HG03442 (cell line): Measurements from ENCODE around the gene RNF181.
"Not testable (repeated sequence)": the region's sequence is repeated elsewhere in the genome, so short reads cannot be mapped to it uniquely, and the experiment has no call there.

Experiments
- ATAC-seq: cut with Tn5 transposase; IDR thresholded peaks from one replicate; pipeline ENCODE4 v1.9.1; 2021; ENCODE audit warnings: mild to moderate bottlenecking, moderate library complexity; ENCODE audit not compliant: unreplicated experiment

RNF181 gene

DNA sequence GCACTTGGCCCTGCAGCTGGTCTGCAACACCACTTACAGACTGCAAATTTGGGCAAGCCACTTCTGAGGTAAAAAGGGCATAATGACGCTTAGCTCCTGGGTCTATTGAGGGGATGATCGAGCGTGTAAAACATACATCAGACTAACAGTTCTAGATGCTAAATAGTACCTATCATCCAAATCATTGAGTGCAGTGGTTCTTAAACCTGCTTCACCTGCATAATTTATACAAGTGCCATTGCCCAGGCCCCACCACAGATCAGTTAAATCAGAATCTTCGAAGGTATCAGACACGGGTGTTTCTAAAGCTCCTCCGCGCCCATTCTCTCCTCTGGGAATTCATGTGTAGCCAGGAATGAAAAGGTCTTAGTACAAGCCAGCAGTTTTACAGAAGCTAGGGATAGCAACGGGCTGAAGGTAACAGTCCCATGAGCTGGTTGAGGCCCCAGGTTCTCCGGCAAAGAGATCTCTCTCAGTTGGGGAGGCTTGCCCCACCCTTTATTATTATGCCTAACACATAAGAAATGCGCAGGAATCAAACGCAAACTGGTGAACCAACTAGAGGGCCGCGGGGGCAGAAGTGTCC, 737 bp upstream of the RNF181 start:
- ATAC-seq, result no peak

DNA sequence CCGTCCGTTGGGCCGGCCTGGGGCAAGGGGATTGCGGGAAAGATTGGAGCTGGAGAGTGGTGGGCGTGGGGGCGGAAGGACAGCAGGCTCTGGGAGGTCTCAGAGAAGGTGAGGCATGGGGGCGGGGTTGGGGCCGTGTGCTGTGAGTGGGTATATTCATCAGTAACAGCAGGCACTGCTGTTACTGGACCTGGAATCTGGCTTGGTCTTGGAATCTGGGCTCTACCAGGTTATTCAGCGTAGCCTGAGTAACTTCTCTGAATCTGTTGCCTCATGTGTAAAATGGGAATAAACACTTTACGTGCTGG, 435 bp downstream of the RNF181 start:
- no peak for ATAC-seq

DNA sequence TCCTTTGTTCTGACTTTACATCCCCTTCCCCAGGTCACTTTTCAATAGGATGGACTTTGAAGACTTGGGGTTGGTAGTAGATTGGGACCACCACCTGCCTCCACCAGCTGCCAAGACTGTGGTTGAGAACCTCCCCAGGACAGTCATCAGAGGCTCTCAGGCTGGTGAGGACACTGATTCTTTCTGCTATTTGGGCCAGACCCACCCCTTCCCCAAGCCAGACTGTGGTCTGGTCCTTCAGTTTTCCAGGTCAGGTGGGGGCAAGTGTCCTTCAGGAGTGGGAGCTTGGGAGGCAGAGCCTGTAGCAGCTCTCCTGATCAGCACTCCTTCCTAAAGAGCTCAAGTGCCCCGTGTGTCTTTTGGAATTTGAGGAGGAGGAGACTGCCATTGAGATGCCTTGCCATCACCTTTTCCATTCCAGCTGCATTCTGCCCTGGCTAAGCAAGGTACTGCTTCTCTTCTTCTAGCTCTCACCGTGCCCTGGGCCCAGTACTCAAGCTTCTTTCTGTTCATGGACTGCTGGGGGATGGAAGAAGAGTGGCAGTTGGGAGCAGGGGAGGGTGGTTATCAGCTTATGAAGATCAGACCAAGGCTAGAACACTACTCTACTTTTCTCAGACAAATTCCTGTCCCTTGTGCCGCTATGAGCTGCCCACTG, 1.1 kb downstream of the RNF181 start:
- no peak for ATAC-seq

DNA sequence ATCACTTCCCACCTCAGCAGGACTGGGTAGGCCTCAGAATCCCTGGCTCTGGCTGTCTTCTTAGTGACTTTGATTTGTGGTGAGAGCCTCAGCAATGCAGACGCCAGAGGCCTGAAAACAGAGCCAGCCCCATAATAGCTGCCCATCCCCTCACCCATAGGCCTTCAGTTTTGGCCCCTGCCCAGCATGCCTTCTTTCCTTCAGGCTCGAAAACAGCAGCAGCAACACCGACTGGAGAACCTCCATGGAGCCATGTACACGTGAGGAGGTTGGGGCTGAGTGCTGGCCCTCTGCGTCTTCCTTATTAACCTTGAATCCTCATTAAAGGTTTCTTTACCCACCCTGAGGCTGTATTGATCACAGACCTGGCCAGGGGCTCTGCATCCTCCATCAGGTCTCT, 1.7 kb downstream of the RNF181 start:
- ATAC-seq, result no peak

DNA sequence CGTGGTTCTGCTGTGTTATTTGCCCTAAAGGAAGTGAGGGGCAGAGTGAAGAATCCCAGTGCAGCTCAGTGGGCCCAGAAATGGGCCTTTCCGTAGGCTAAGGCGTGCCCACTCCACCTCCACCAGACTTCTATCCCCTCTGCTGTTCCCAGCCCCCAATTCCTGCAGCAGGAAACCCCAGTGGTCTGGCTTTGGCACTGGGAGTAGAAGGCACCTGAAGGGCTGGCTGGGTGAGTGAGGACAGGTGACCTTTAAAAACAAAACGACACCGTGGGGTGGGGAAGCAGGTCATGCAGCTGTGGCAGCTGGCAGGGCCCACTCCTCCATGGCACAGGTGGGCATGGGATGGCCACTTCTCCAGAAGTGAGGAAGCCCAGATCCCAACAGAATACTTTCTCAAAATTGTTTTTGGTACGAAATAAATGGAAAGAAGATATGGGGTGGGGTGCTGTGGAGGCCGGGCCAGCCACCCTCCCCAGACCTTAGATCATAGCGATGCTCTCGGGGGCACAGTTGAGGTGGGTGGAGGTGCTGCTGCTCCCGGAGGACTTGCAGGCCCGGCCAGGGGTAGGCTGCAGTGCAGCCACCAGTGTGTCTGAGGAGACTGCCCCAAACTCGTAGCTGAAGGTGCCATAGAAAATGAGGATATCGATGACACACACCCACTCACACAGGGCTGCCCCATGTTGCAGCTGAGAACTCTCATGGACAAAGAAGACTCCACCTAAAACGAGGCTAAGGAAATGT, 3.2 kb downstream of the RNF181 start:
- ATAC-seq, result no peak

DNA sequence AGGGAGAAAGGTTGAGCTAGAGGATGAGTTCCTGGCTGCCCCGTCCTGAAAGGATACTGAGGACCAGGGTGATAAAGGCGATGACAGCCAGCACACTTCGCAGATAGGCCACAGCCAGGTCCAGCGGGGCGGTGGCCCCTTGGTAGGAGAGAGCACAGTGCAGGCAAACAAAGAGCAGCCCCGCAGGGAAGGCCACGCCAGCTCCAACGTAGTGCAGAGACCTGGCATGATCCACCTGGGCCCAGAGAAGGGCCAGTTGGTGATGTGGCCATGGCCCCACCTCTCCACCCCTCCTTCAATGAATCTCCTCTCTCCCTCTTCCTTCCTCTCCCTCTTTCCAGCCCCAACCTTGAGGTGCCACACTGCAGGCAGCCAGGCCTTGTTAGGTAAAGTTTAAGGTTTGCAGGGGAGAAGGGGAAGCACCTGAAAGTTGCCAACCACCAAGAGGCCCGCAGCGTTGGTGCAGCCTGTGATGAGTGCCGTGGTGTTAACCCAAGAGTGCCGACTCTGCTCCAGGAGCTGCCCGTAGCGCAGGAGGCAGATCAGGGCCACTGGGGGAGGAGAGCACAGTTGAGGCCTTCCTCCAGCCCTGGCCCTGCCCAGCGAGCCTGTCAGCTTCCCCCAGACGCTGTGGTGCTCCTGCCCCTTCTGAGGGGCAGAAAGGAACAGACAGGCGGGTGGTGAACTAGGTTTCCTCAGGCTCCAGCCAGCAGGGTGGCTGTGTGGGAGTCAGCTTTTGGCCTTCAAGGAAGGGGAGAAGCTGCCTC, 4.1 kb downstream of the RNF181 start:
- no peak for ATAC-seq

DNA sequence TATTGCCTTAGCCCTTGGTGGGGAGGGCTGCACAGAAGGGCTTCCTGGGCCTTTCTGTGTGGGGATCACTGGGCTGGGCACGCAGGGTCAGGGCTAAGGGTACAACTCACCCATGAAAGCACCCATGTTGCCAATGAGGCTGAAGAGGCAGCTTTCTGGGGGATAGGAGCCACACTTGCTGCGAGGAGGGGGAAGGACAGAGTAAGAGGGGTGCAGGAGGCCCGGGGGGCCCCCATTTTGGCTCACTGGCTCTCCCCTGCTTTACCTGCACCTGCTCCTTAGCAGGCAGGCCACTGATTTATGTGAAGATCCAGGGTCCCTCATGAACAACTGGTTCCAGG, 4.7 kb downstream of the RNF181 start:
- ATAC-seq, result no peak

DNA sequence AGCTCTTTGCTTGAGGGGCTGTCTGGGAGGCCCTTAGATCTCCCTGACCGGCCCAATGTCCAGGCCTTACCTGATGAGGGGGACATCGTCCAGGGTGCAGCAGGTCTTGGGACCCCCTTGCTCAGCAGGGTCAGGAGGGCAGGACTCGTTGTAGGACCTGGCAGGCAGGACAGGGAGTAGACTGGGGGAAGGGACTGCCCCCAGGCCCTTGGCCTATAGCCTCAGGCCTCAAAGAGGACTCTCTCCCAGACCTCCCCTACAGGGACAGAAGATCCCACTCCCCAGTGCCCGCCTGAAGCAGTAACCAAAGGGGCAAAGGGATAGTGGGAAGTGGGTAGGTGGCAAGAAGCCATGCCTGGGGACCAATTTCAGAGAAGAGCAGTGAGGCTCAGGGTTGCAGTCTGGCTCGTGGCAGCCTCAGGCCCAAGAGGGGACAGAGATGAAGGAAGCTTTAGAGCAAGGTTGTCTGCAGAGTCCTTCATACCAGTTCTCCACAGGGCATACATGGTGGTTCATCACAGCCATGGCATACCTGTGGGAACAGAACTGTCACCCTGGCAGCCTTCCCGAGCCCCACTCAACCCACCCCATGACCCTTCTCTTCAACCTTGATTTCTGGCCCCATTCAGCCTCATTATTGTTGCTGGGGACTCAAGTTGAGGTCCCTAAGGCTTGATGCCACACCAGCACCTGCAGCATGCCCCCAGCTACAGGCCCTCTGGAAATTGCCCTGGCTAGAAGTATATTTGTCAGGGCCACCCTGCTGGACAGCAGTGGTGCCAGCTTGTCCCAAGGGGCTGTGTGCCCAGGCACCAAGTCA, 5.6 kb downstream of the RNF181 start:
- no peak for ATAC-seq

DNA sequence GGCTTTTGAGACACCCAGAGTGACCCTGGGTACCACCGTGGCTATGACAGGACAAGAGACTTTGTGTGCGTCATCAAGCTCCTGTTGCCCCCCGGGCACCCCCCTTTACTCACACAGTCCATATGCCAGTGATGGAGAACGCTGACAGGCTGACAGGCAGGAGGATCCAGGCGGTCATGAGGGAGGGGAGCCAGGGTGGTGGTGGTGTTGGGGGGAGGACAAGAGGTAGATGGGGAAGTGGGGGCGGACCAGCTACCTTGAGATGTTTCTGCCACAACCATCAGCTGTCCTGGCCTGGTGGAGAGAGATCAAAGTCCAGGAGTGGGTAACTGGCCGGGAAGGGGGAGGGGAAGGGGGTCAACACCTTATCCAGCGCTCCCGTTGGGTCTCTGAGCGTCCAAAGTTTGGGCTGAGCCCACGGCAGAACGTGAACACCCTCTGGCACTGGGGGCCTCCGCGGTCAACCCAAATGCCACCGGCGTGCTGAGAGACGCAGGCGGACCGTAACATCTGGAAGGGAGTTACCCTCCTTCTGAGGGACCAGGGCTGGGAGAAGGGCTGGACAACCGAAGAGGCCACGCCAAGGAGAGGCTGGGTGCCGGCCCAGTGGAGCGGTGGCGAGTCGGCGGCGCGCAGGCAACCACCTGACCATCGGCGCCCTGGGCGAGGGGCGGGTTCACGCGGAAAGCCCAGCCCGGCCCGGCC, 6.4 kb downstream of the RNF181 start:
- ATAC-seq, result peak; percentile 35

DNA sequence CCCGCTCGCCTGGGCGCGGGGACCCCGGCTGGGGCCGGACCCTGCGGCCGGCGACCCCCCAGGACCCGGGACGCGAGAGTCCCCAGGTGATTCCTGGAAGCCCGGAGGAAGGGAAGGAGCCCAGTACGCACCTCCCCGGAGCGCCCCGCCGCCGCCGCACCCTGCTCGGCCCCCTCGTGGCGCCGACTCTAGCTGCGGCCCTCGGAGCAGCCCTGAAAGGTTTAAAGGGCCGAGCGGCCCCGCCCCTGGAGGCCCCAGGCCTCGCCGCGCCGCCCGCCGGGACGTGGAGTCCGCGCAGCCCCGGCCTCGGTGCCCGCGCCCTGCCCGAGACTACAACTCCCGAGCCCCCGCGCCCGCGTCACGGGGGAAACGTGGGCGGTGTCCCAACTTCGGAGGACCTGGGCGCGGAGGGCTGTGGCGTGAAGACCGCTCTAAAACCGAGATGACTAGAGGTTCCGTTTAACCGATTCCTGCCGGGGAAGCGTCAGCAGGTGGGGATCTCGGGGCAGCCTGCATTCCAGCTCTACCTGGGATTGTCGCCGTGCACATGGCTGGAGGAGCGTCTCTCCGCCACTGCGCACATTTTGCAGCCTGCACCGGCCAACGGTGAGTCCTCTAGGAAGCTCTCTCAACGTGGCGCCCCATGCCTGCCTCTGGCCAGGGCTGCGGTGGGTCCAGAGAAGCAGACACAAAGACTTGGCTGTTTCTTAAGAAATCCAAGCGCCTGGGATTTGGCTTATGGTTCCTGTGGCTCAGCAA, 7.1 kb downstream of the RNF181 start, which contains the start of gene TMEM150A:
Gene TMEM150A (minus strand): TSS at position 223 of the 759 bp plus-strand sequence. CDS start 750 bp downstream, outside the sequence.
- peak; percentile 95 for ATAC-seq

DNA sequence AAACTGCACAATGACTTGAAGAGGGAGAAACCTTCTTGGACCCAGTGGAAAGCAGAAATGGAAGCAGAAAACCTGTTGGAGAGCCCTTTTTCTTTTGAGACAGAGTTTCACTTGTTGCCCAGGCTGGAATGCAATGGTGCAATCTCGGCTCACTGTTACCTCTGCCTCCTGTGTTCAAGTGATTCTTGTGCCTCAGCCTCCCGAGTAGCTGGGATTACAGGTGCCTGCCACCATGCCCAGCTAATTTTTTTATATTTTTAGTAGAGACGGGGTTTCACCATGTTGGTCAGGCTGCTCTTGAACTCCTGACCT, 8.5 kb downstream of the RNF181 start:
- ATAC-seq, result not testable (repeated sequence)

DNA sequence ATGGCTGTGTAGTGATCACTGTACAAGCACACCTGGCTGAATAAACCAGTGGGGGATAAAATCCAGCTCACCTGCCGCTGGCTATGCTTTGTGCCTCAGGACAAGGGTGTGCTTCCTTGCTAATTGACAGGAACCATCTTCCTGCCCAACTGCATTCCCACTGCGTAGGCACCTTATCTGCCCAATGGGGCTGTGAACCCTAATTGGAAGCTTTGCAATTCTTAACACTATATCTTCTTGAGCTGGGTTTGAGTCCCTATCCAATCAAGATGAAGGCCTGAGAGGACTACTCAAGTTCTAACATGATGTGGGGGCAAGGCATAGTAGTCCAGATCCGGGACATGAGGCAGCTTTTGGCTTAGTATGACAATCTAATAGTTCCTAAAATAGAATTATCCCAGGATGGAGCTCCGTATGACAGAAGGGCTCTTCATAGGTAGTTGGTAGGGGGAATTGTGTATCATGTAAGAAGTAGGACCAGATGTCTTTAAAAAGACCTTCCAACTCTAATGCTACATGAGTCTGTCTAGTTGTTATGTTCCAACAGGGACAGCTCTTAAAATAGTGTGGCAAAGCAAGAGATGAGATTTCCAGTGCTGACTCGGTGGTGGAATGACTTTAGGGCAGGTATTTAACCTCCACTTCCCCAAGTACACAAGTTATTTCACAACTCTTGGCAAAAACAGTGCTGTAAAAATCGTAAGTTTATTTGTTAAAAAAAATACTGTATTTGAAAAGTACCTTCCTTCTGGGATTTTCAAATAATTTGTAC, 9.2 kb downstream of the RNF181 start:
- ATAC-seq, result no peak

DNA sequence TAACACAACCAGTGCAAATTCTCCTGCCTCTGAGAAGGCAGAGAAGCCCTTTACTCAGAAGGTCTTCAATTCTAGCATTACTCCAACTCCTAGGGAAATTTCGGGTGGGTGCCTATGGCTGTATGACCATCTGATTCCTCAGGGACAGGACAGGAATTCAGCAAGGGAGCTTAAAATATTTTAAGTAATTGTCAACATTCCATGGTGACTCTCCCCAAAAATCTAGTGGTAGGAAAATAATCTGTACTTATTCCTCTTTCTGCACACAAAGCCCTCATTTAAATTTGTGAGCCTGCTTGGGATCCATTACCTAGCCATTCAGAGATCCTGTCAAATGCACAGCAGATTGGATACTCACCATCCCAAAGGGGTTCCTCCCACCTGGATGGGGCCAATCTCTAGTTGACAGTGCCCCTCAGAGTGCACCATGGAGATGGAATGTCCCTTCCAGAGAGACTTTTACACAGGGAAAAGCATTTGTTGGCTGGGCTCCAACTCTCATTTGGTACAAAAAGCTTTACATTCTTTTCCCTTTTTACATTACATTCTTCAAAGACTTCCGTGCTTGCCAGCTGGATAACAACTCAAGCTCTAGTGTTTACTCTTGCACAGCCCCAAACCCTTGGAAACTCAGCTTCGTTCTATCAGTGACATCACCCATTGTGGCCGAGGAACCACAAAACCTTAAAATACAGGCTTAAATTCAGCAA, 10.0 kb downstream of the RNF181 start:
- ATAC-seq, result no peak

DNA sequence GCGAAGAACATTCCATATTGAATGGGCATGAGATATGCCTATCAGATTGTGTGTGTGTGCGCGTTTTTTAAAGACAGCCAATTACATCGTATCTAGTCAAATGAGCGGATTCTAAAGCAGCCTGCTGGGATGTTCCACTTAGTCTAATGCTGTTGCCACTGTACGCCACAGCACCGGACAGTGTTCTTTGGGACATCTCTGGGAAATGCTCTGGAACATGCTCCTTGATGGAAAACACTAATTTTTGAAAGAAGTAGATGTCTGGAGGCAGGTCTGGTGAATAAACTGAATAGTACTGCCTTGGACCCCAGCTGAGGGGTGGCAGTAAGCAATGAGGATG, 10.5 kb downstream of the RNF181 start:
- no peak for ATAC-seq

DNA sequence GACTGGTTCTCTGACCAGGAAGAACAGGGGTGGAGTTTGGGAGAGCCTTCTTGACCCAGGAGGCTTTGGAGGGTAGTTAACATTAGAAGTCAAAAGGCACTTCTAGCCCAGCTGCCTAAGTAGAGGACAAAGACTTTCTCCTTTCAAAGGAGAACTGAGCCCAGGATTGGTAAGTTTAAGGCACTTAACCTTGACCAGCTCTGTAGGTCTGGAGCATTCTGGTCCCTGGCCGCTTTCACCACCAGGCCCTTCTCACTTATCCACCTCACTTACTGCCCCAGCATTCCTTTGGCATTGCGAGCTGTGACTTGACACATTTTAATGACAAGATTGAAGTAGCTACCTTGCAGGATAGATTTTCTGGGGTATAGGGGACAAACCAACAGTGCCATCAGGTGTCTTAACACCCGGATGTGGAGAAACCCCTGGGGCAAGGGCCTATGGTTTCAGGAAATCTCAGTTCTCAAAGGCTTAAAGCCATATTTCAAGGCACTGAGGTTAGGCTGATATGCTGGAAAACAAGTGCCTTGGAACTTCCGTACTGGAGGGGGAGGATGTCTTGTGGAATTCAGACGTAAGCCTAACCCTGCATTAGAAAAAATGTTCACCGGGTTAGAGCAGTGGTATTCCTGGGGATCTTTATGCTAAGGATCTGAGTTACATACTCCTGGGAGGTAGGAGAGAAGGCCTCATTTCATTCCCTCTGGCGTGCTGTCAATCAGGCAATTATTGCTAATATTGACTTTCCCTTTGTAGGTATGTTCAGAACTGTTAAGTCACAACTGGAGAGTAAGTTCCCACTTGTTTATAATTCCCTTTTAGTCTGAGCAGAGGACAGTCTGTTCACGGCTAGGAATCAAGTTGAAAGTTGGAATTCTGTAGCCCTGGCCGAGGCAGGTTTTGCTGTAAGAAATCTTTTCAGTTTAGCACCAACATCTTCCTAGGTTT, 12.0 kb downstream of the RNF181 start:
- ATAC-seq, result no peak

DNA sequence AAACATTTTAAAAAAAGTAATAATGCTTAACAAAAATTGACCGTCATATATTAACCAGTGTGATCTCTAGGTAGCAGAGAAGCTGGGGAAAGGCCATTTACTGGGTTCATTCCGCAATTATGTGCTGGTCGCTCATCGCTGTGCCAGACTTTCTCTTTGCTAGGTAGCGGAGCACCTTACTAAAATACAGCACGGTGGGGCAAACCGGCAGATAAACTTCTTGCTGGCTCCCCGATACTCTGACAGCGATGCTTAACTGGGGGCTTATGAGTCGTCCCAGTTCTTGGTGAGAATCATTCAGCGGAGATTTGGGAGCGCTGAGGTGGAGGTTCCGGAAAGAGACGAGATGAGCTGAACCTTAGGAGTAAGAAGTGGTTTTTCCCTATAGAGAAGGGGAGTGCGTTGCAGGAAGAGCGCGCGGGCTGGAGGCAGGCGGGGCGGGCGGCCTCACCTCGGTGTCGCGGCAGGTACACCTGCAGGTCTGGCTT, 15.7 kb downstream of the RNF181 start:
- no peak for ATAC-seq
